ENCODE results near the gene FERMT1. TPM values are rescaled to one million over a fixed set of nuclear protein-coding genes. Genes with fewer than 3 reads are reported as not detected.

The FERMT1 gene
- total and polyA plus RNA-seq, 11 donors: 0.06 to 2.4 (median 1.1) TPM; not detected in 1

DNA sequence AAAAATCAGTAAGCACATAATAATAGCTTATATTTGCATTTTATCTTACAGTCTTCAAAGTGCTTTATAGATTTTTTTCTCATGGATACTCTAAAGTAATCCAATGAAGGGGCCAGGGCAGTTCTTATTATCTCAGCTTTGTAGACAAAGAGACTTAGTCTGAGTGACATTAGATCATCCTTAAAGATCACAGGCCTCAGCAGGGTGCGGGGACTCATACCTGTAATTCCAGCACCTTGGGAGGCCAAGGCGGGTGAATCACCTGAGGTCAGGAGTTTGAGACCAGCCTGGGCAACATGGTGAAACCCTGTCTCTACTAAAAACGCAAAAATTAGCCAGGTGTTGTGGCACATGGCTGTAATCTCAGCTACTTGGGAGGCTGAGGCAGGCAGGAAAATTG, 14.5 kb downstream of the FERMT1 start:
- intact Hi-C loops (cut with DNase I): no loop called here
- ATAC-seq: no peak
- WGBS, 4 donors: 86 to 92% (median 91%) methylated on average over 3 of the region's 3 CpGs
- H3K4me3 ChIP-seq: no peak overlapping the region
- TF ChIP-seq POLR2A (IDR thresholded peaks at IDR 0.05): no peak
- TF ChIP-seq, protein P1, sequence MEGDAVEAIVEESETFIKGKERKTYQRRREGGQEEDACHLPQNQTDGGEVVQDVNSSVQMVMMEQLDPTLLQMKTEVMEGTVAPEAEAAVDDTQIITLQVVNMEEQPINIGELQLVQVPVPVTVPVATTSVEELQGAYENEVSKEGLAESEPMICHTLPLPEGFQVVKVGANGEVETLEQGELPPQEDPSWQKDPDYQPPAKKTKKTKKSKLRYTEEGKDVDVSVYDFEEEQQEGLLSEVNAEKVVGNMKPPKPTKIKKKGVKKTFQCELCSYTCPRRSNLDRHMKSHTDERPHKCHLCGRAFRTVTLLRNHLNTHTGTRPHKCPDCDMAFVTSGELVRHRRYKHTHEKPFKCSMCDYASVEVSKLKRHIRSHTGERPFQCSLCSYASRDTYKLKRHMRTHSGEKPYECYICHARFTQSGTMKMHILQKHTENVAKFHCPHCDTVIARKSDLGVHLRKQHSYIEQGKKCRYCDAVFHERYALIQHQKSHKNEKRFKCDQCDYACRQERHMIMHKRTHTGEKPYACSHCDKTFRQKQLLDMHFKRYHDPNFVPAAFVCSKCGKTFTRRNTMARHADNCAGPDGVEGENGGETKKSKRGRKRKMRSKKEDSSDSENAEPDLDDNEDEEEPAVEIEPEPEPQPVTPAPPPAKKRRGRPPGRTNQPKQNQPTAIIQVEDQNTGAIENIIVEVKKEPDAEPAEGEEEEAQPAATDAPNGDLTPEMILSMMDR (IDR thresholded peaks at IDR 0.05): no peak
- no peaks in the 10 kb centered on the region for H3K4me1 ChIP-seq
- peaks cover 0 to 5% (median 0%) of the 10 kb centered on the region in 9 donors for H3K36me3 ChIP-seq
- peaks cover 0 to 4% (median 0%) of the 10 kb centered on the region in 12 donors for H3K9me3 ChIP-seq
- DNase-seq: no peak
- H3K27ac ChIP-seq: no peak overlapping the region
- no peaks in the 10 kb centered on the region for H3K27me3 ChIP-seq

DNA sequence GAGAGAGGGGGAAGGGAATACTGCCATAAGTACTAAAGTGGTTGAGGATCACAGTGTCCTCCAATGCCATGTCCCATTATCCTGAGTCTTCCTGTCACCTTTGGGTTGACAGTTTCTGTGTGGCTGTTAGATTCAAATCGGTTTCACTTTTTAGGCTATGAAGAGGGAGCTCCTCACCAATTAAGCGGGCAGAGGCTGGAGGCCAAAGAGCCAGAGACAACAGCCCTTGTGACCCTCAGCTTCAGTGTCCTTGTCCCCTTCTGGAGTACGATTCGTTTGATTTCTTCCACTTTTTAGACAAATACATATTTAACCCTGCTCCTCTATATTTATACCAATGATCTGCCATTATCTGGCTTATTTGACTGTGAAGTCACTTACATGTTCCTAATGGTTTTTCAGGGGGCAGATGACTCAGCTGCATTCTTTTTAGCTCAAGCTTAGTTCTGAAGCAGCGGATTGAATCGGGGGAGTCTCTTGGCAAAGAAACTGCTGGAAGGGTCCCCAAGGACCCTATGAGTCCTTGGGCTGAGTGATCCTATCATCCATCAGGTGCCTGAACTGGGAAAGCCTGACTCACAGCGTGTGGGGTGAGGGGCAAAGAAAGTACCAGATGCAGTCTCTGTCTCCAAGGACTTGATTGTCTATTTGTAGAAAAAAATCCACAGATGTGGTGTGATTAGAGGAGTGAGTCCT, 18.2 kb downstream of the FERMT1 start:
- no peaks in the 10 kb centered on the region for H3K27me3 ChIP-seq
- intact Hi-C loops (cut with DNase I): no loop called here
- ATAC-seq: peak in 1 of 4 donors; percentile 39

DNA sequence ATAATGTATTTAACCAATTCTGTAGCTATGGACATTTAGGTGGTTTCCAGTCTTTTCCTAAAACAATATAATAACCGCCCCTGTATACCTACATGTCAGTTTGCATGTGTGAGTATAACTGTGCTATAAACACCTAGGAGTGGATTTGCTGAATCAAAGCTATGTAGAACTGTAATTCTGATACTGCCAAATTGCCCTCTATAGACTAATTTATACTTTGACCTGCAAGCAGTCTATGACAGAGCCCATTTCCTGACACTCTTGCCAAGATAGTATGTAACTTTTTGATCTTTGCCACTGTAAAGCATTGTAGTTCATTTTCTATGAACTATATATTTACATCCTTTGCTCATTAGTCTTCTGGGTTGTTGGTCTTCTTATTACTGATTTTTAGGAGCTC, 19.5 kb downstream of the FERMT1 start:
- Histone ChIP-seq H3K36me3 (no peaks in the 10 kb centered on the region), H3K27ac (no peak overlapping the region), H3K27me3 (no peaks in the 10 kb centered on the region), H3K9me3 (no peaks in the 10 kb centered on the region), H3K4me3 (no peak overlapping the region), H3K4me1 (peaks cover 0 to 4% (median 0%) of the 10 kb centered on the region in 12 donors)
- ATAC-seq (no peak), DNase-seq (no peak)
- WGBS, 4 donors: 88 to 99% (median 93%) methylated on average over 1 of the region's 1 CpG
- no peak for TF ChIP-seq POLR2A (IDR thresholded peaks at IDR 0.05)
- TF ChIP-seq, protein P1 (IDR thresholded peaks at IDR 0.05): no peak
- intact Hi-C loops (cut with DNase I): no loop called here

More for the DNA sequence above, 18.2 kb downstream of the FERMT1 start:
- WGBS, 4 donors: 65 to 71% (median 69%) methylated on average over 7 of the region's 7 CpGs
- DNase-seq: no peak
- H3K27ac ChIP-seq: no peak overlapping the region
- H3K36me3 ChIP-seq: no peaks in the 10 kb centered on the region
- no peaks in the 10 kb centered on the region for H3K9me3 ChIP-seq
- TF ChIP-seq POLR2A (IDR thresholded peaks at IDR 0.05): no peak
- TF ChIP-seq, protein P1 (IDR thresholded peaks at IDR 0.05): no peak
- no peak overlapping the region for H3K4me3 ChIP-seq
- peaks cover 0 to 4% (median 0%) of the 10 kb centered on the region in 12 donors for H3K4me1 ChIP-seq

DNA sequence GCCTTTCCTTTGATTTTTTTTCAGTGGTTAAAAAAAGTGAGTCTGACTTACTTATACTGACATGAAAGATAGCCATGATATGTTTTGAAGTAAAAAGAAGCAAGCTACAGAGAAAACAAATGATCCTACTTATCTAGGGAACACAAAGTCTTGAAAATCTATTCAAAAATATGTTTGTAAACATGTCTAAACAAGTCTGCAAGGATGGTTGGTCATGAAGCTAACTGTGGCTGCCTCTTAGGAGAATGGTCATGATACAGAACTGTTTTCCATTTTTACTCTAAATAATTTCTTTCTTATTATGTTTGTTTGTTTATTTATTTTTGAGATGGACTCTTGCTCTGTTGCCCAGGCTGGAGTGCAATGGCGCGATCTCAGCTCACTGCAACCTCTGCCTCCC, 21.5 kb downstream of the FERMT1 start:
- ATAC-seq: no peak
- peaks cover 0 to 12% (median 0%) of the 10 kb centered on the region in 9 donors for H3K36me3 ChIP-seq
- WGBS, 4 donors: 92 to 97% (median 94%) methylated on average over 2 of the region's 2 CpGs

More for the DNA sequence above, 21.5 kb downstream of the FERMT1 start:
- H3K9me3 ChIP-seq: no peaks in the 10 kb centered on the region
- DNase-seq: no peak
- H3K27ac ChIP-seq: no peak overlapping the region
- peaks cover 0 to 4% (median 0%) of the 10 kb centered on the region in 12 donors for H3K4me1 ChIP-seq
- intact Hi-C loops (cut with DNase I): no loop called here
- no peak overlapping the region for H3K4me3 ChIP-seq
- no peaks in the 10 kb centered on the region for H3K27me3 ChIP-seq
- TF ChIP-seq, protein P1 (IDR thresholded peaks at IDR 0.05): no peak
- no peak for TF ChIP-seq POLR2A (IDR thresholded peaks at IDR 0.05)
